Neuronal stem cell (in vitro differentiated cells): ENCODE measurements around the gene COMMD1.

Experiments used
- DNase-seq: peaks from one replicate; pipeline ENCODE4 v3.0.0-alpha.2; 2013; ENCODE audit warnings: low spot score
- H2AFZ ChIP-seq: one replicate; pipeline ENCODE4 v1.6.1; 2013; ENCODE audit warnings: mild to moderate bottlenecking, low read length, inconsistent platforms
- H2AK5ac ChIP-seq: 2 replicates; pipeline ENCODE4 v1.6.1; 2013; ENCODE audit warnings: low read depth, mild to moderate bottlenecking, inconsistent platforms, low read length, moderate library complexity, mixed read lengths
- H2BK120ac ChIP-seq: 2 replicates; pipeline ENCODE4 v1.6.1; 2013; ENCODE audit warnings: low read depth, mild to moderate bottlenecking, inconsistent platforms, low read length, moderate library complexity, mixed read lengths
- H2BK12ac ChIP-seq: one replicate; pipeline ENCODE4 v1.6.1; 2013; ENCODE audit warnings: low read length, inconsistent platforms
- H2BK15ac ChIP-seq: 2 replicates; pipeline ENCODE4 v1.6.1; 2013; ENCODE audit warnings: mild to moderate bottlenecking, low read length, inconsistent platforms, mixed read lengths
- H2BK5ac ChIP-seq: one replicate; pipeline ENCODE4 v1.6.1; 2013; ENCODE audit warnings: inconsistent platforms, mild to moderate bottlenecking, low read length, moderate library complexity
- H3K14ac ChIP-seq: one replicate; pipeline ENCODE4 v1.6.1; 2013; ENCODE audit warnings: low read length, inconsistent platforms
- H3K18ac ChIP-seq: 2 replicates; pipeline ENCODE4 v1.6.1; 2013; ENCODE audit warnings: low read length, inconsistent platforms
- H3K23ac ChIP-seq: 2 replicates; pipeline ENCODE4 v1.6.1; 2013; ENCODE audit warnings: low read depth, mild to moderate bottlenecking, mixed read lengths, low read length, inconsistent platforms; ENCODE audit not compliant: poor library complexity
- H3K27ac ChIP-seq: replicated peaks from 3 replicates; pipeline ENCODE4 v1.5.1; 2013; ENCODE audit warnings: low read length, inconsistent platforms
- H3K27me3 ChIP-seq, 3 experiments: 2 replicates each; pipeline ENCODE4 v1.6.1; 2013; ENCODE audit warnings: low read length in 3 of 3, mild to moderate bottlenecking in 2 of 3, inconsistent platforms in 1 of 3, low read depth in 1 of 3, mixed read lengths in 1 of 3, moderate library complexity in 1 of 3; ENCODE audit not compliant: control insufficient read depth in 3 of 3, insufficient read depth in 3 of 3
- H3K36me3 ChIP-seq, 2 donors: replicated peaks in 1 of 2; 2 replicates each; pipeline ENCODE4 v1.6.1; 2013; ENCODE audit warnings: low read length in 2 of 2; ENCODE audit not compliant: control insufficient read depth in 2 of 2, insufficient read depth in 2 of 2
- H3K4ac ChIP-seq: 2 replicates; pipeline ENCODE4 v1.6.1; 2013; ENCODE audit warnings: inconsistent platforms, mild to moderate bottlenecking, low read length, moderate library complexity
- H3K4me1 ChIP-seq, 2 donors: 1 replicate in 1 of 2; 2 replicates in 1 of 2; pipeline ENCODE4 v1.6.1; 2013; ENCODE audit warnings: low read length in 2 of 2, low read depth in 1 of 2; ENCODE audit not compliant: control insufficient read depth in 2 of 2, insufficient read depth in 1 of 2
- H3K4me2 ChIP-seq: one replicate; pipeline ENCODE4 v1.6.1; 2013; ENCODE audit warnings: mild to moderate bottlenecking, low read length, inconsistent platforms; ENCODE audit not compliant: insufficient read depth, poor library complexity, severe bottlenecking
- H3K4me3 ChIP-seq, 2 donors: 2 replicates each; pipeline ENCODE4 v1.5.1; 2013; ENCODE audit warnings: low read length in 2 of 2, mild to moderate bottlenecking in 2 of 2, inconsistent platforms in 1 of 2, moderate library complexity in 1 of 2
- H3K79me1 ChIP-seq: one replicate; pipeline ENCODE4 v1.6.1; 2013; ENCODE audit warnings: low read depth, mild to moderate bottlenecking, inconsistent platforms, low read length, moderate library complexity
- H3K9ac ChIP-seq: one replicate; pipeline ENCODE4 v1.6.1; 2013; ENCODE audit warnings: mild to moderate bottlenecking, low read depth, low read length, inconsistent platforms; ENCODE audit not compliant: poor library complexity
- H3K9me3 ChIP-seq, 2 donors: replicated peaks in 1 of 2; 2 replicates each; pipeline versions ENCODE3 to v1.6.1; 2013; ENCODE audit warnings: low read length in 2 of 2, mild to moderate bottlenecking in 2 of 2, inconsistent platforms in 1 of 2, low read depth in 1 of 2, mixed read lengths in 1 of 2, moderate library complexity in 1 of 2; ENCODE audit not compliant: control insufficient read depth in 2 of 2, insufficient read depth in 1 of 2
- H4K8ac ChIP-seq: one replicate; pipeline ENCODE4 v1.6.1; 2013; ENCODE audit warnings: low read depth, mild to moderate bottlenecking, inconsistent platforms, low read length, moderate library complexity
- H4K91ac ChIP-seq: one replicate; pipeline ENCODE4 v1.6.1; 2013; ENCODE audit warnings: low read length, low read depth, mild to moderate bottlenecking, inconsistent platforms; ENCODE audit not compliant: poor library complexity
- WGBS, 2 donors: extraction: QIAGEN DNeasy Blood & Tissue Kit; methylation state at CpG; one replicate each; pipeline ENCODE4 v1.1.7; 2013; ENCODE audit warnings: missing lambda C conversion rate in 2 of 2, mixed read lengths in 1 of 2; ENCODE audit not compliant: insufficient read length in 2 of 2, insufficient replicate concordance in 1 of 2; ENCODE audit errors: extremely low coverage in 2 of 2; 5-methylcytosine and 5-hydroxymethylcytosine counted together

COMMD1 gene

GRCh38 chr2:61898810-61899209, 6.7 kb upstream of the COMMD1 start:
- Histone ChIP-seq H3K14ac (no peak overlapping the region), H2BK15ac (no peak overlapping the region), H3K36me3 (no peaks in the 10 kb centered on the region), H3K4me3 (no peak overlapping the region), H2AK5ac (no peak overlapping the region), H3K4ac (no peak overlapping the region), H2BK5ac (no peak overlapping the region), H2BK12ac (no peak overlapping the region), H3K9ac (no peak overlapping the region), H2AFZ (no peak overlapping the region), H4K8ac (no peak overlapping the region), H3K79me1 (no peaks in the 10 kb centered on the region), H3K27me3 (no peaks in the 10 kb centered on the region), H3K4me1 (no peaks in the 10 kb centered on the region), H3K27ac (no peak overlapping the region), H3K23ac (no peak overlapping the region), H3K18ac (no peak overlapping the region), H4K91ac (no peak overlapping the region), H2BK120ac (no peak overlapping the region), H3K4me2 (no peak overlapping the region), H3K9me3 (no peaks in the 10 kb centered on the region)
- DNase-seq = no peak
- no CpG with 5 or more reads among the region's 2 CpGs for WGBS, 2 donors

GRCh38 chr2:61900281-61900680, 5.2 kb upstream of the COMMD1 start:
- no peak overlapping the region for H4K91ac ChIP-seq
- H4K8ac ChIP-seq = no peak overlapping the region
- H3K27me3 ChIP-seq = no peaks in the 10 kb centered on the region
- no peak overlapping the region for H3K4ac ChIP-seq
- H3K9ac ChIP-seq = no peak overlapping the region
- H2BK12ac ChIP-seq = no peak overlapping the region
- no peak overlapping the region for H3K23ac ChIP-seq
- H2BK120ac ChIP-seq = no peak overlapping the region
- WGBS, 2 donors = no CpG with 5 or more reads among the region's 1 CpG
- H3K27ac ChIP-seq = no peak overlapping the region
- H3K4me1 ChIP-seq = peaks cover 0 to 2% of the 10 kb centered on the region in 2 donors
- H2AFZ ChIP-seq = no peak overlapping the region
- no peak for DNase-seq
- H3K36me3 ChIP-seq = no peaks in the 10 kb centered on the region
- H3K79me1 ChIP-seq = no peaks in the 10 kb centered on the region
- no peak overlapping the region for H3K4me3 ChIP-seq
- no peak overlapping the region for H3K14ac ChIP-seq
- no peak overlapping the region for H2BK15ac ChIP-seq
- no peak overlapping the region for H3K4me2 ChIP-seq
- no peaks in the 10 kb centered on the region for H3K9me3 ChIP-seq
- H2BK5ac ChIP-seq = no peak overlapping the region
- H2AK5ac ChIP-seq = no peak overlapping the region
- H3K18ac ChIP-seq = no peak overlapping the region

GRCh38 chr2:61906186-61906470, 654 bp downstream of the COMMD1 start:
- Histone ChIP-seq H4K8ac (no peak overlapping the region), H3K4me1 (peaks cover 0 to 2% of the 10 kb centered on the region in 2 donors), H3K4me3 (peak overlapping the region; percentile 66 to 89), H3K79me1 (no peaks in the 10 kb centered on the region), H4K91ac (no peak overlapping the region), H3K4me2 (peak overlapping the region; percentile 74), H3K18ac (no peak overlapping the region), H3K27me3 (no peaks in the 10 kb centered on the region), H2BK15ac (no peak overlapping the region), H3K14ac (no peak overlapping the region), H2AK5ac (no peak overlapping the region), H2AFZ (peak overlapping the region; percentile 86), H3K9me3 (no peaks in the 10 kb centered on the region), H3K27ac (no peak overlapping the region), H2BK120ac (no peak overlapping the region), H3K4ac (no peak overlapping the region), H3K23ac (no peak overlapping the region), H3K9ac (no peak overlapping the region), H2BK5ac (no peak overlapping the region), H3K36me3 (no peaks in the 10 kb centered on the region), H2BK12ac (no peak overlapping the region)
- no peak for DNase-seq
- WGBS, 2 donors = no CpG with 5 or more reads among the region's 6 CpGs

GRCh38 chr2:61909116-61909515, 3.6 kb downstream of the COMMD1 start:
- no peak overlapping the region for H3K9ac ChIP-seq
- H2BK15ac ChIP-seq = no peak overlapping the region
- no peak overlapping the region for H2AK5ac ChIP-seq
- no peaks in the 10 kb centered on the region for H3K27me3 ChIP-seq
- H3K4ac ChIP-seq = no peak overlapping the region
- H4K91ac ChIP-seq = no peak overlapping the region
- H3K14ac ChIP-seq = no peak overlapping the region
- H2BK5ac ChIP-seq = no peak overlapping the region
- no peak overlapping the region for H3K4me3 ChIP-seq
- no peak overlapping the region for H3K27ac ChIP-seq
- no peaks in the 10 kb centered on the region for H3K79me1 ChIP-seq
- H4K8ac ChIP-seq = no peak overlapping the region
- H2AFZ ChIP-seq = no peak overlapping the region
- H3K23ac ChIP-seq = no peak overlapping the region
- no peak for DNase-seq
- H3K9me3 ChIP-seq = no peaks in the 10 kb centered on the region
- no CpG with 5 or more reads among the region's 8 CpGs for WGBS, 2 donors
- peaks cover 0 to 2% of the 10 kb centered on the region in 2 donors for H3K4me1 ChIP-seq
- no peaks in the 10 kb centered on the region for H3K36me3 ChIP-seq
- no peak overlapping the region for H3K18ac ChIP-seq
- H3K4me2 ChIP-seq = no peak overlapping the region
- no peak overlapping the region for H2BK12ac ChIP-seq
- H2BK120ac ChIP-seq = no peak overlapping the region
